ENCODE measurements around the gene C9orf57.

GRCh38 chr9:72039532-72039931, 20.9 kb downstream of the C9orf57 start:
- no peak for TF ChIP-seq CTCF (IDR thresholded peaks at IDR 0.05)
- no peak for TF ChIP-seq POLR2A (IDR thresholded peaks at IDR 0.05)

Measured in lower leg skin (tissue), 3 donors.